AML-193 (cell line): ENCODE data around the gene MACF1.
A peak's percentile ranks its signal among the peaks of the same experiment; 100 is the strongest.
"Not testable (repeated sequence)": the region's sequence is repeated elsewhere in the genome, so short reads cannot be mapped to it uniquely, and the experiment has no call there.

ENCODE experiments used
- DNase-seq, 2 experiments: peaks; one replicate each; lab custom pipeline; 2025; lab: John Stamatoyannopoulos, UW

Gene MACF1

DNA sequence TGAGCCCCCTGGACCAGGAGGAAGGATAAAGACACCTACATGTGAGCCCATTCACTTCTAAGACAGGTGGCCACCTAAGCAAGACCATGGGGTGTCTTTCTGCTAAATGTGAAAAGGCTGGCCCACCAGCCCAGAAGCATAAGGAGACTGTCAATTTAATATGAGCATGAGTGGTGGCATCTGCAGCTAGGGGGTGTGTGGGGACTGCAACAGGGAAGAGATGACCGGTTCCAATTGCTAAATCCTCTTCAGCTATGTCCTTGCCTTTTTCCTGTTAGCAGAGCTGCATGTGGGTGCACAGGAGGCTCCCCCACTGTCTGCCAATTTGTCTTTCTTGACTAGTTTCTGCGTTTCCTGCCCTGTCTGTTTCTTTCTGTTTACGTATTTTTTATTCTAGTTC, 264.7 kb downstream of the MACF1 start:
- DNase-seq, result no peak

DNA sequence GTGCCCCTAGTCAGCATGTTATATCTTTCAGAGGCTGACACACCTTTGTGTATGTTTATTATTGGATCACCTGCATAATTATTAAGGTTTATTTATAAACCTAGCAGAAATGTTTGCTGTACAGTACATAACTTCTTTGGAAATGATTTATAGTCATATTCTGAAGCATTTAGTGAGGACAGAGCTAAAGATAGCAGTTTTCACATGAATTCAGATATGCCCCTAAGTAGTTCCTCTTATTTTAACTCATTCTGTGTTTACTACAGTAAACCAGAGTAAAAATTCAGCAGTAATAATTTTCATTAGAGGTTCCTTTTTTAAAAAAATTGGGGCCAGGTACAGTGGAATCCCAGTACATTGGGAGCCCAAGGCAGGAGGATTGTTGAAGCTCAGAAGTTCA, 265.5 kb downstream of the MACF1 start:
- no peak for DNase-seq

DNA sequence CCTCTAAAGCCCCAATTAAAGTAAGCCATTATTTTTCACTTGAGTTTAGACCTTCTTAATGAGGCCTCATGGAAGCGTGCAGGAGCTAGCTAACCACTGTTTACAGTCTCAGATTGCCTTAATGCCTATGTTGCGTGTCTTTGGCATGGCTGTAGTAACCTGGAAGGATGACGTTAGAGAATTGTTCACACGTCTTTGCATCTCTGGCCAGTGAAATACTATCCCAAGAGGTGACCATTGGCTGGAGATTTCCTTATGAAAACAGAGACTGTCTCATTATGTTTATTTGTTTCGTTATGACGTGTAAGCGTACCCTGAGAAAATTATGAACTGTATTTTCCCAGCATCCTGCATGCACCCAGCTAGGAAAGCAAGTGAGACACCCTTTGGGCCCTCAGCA, 268.3 kb downstream of the MACF1 start:
- no peak for DNase-seq

DNA sequence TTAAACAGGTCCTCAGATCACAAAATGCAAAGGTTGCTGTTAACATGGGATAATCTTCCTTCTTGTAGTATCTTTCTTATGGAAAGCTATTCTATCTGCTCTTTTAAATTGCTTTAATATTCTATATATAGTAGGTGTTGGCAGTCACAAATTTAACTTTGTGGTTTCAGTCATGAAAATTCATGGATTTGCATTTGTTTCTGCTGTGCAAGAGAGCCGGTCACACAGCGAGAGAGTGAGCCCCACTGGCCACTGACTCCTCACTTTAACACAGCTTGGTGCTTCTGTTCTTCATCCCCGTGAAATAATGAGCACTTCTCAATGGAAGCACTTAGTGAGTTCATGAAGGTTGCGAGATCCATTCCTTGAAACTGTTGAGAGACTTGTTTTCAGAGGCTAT, 268.8 kb downstream of the MACF1 start:
- DNase-seq, result no peak

DNA sequence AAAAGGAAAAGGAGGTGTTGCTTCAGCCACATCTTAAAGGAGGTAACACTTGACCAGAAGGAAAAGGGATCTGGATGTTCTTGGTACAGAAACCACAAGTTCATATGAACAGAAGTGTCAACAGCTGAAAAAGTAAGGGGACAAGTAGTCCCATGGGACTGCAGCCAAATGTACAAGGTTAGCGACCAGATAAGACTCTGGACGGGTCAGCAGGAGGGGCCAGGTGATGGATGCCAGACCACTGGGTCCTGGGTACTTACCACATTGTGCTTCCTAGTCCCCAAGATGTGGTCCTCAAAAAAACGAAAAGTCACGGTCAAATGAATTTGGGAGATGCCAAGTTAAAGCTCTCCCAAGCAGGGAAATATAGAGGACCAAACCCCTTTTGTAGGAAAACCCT, 270.3 kb downstream of the MACF1 start:
- DNase-seq, result no peak

DNA sequence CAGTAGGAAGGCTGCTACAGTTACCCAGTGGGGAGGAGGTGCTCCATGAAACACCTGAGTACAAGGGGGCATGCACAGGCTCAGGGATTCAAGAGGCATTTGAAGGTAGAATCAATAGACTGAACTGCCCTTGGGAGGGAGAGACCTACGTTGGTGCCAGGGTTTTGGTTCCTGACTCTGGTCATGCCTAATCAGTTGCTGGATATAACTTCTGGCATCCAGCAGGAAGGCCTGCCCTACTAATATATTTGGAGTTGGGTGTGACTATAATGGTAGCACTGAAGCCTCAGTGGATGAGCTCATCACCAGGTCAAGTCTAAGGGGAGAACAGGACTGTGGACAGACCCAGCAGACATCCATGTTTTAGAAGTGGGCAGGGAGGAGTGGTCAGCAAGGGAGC, 271.1 kb downstream of the MACF1 start:
- DNase-seq, result not testable (repeated sequence)

DNA sequence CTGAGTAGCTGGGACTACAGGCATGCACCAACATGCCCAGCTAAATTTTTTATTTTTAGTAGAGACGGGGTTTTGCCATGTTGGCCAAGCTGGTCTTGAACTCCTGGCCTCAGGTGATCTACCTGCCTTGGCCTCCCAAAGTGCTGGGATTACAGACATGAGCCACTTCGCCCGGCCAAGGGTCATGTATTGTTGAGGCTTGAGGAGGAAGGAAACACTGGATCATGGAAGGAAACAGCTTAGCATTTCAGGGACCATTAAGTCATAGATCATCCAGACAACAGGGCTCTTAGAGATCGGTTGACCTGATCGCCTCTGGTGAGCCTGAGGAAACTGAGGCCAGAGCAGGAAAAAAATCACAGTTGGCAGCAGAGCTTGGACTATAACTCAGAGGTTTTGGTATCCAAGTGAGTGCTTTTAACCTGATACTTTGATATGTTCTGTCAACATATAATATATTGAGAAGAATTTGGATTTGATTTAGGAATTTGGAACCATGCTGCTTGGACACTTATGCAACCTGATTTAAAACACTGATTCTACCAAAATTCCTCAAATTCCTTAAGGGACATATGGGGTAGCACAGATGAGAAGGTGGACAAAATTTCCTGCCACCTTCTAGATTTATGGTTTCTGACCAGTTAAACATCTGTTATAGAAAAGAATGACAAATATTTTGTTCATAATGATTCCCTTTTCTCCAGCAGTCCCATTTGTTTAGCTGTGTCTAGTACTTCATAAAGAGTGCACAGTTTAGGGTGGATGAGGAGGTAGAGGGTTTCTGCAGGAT, 273.8 kb downstream of the MACF1 start:
- no peak for DNase-seq

DNA sequence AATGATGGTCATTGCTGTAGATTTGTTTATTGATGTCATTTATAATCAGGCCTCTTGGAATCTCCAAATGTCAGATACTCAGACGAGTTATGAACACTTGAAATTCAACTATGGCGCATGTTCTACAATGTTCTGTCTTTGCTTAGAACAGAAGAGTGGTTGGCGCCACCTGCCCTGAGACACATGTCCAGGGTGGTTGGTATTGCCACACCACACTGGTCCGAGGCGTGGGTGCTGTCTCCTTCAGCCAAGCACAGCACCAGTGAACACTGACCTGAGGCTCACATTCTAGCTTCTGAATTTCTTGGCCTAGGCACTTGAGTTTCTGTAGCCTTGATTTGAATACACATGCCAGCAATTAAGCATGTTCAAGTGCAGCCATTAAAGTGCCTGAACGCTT, 276.8 kb downstream of the MACF1 start:
- DNase-seq, result no peak

DNA sequence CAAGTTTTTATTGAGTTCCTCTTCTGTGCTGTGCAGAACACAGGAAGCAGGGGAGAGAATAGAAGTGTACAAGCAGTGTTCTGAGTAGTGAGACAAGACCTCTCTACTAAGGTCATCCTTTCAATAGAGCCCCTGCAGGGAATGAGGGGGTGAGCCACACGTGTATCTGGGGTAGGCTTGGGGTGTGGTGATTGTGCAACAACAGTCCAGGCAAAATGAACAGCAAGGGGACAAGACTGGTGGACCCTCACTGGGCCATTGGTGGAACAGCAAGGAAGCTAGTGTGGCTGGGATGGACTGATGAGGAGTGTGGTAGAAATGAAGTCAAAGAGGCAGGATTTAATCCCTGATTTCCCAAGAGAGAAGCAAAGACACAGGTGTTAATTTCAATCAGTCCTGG, 278.8 kb downstream of the MACF1 start:
- no peak for DNase-seq

DNA sequence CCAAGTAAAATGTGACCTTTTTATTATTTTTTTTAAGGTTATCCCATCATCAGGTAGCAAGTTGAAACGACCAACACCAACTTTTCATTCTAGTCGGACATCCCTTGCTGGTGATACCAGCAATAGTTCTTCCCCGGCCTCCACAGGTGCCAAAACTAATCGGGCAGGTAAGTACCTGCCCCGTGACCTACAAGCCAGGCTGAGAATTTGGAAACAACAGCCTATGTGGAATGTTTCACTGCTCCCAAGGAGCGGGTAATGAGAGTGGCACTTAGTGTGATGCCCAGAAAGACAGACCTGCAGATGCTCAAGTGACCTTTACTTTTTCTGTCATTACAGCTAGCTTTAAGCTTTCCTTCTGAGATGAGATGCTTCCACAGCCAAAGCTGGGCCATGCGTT, 280.1 kb downstream of the MACF1 start:
- no peak for DNase-seq

DNA sequence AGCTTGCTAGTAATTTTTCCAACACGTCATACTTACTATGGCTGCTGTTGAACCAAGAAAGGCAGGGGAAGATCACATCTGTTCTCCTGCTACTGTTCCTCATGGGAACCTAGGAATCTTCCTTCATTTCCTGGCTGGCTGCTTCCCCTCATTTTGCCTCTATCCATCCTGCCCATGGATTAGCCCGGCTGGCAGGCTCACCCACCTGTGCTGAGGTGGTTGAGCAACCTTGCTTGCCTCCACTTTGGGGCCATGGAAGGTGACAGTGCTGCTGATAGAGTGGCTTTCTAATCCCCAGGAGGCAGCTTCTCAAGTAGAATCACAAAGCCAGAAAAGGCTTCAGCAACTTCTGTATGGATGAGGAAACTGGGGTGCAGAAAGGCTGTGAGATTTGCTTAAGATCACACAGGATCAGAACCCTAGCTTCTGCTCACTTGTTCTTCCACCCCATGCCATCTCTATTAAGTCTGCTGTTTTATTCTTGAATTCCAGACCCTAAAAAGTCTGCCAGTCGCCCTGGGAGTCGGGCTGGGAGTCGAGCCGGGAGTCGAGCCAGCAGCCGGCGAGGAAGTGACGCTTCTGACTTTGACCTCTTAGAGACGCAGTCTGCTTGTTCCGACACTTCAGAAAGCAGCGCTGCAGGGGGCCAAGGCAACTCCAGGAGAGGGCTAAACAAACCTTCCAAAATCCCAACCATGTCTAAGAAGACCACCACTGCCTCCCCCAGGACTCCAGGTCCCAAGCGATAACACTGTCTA, 280.7 kb downstream of the MACF1 start:
- no peak for DNase-seq

DNA sequence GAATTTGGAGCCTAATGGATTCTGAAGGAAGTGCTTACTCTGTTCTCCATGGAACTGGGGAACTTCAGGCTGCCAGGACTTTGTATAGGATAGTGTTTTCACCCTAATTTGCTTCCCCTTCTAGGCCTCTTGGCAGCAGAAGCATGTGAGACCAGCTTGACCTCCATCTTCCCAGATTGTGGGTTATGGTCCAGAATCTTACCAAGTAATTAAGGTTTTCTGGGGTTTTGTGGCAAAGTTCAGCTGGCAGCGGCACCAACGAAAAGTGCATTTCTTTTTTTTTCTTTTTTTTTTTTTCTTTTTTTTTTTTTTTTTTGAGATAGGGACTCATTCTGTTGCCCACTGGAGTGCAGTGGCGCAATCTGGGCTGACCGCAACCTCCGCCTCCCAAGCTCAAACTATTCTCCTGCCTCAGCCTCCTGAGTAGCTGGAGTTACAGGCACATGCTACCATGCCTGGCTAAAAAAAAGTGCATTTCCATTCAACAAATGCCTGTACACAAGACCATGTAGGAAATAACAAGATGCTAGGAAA, 283.6 kb downstream of the MACF1 start:
- no peak for DNase-seq

DNA sequence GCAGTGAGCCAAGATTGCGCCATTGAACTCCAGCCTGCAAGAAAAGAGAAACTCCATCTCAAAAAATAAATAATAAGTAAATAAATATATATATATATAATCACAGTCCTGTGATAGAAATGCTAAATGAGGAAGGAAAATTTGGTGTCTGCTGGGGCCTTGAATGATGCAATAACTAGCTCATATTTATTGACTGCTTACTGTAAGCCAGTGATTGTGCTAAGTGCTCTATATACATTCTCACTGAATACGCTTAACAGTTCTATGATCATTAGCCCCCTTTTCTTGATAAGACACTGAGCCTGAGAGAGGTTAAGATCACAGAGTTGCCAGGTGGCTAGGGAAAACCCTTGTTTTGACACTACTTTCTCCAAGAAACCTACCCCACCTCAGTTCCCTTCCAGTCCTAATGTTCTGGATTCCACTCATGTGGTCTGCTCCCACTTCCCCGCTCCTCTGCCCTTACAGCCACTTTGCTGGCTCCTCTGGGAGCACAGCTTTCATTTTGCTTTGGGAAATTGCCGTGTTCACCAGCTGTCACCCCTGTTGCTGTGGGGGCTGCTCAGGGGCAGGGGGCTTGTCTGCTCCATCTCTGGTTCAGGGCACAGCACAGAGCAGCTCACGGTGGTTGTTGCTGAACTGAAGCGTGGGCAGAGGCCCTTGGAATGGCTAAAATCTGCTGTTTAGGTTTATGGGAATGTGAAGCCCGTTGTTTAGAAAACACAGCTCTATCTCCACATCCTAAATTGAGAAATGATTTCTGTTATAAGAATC, 284.5 kb downstream of the MACF1 start:
- peak; percentile 31 to 41 for DNase-seq

DNA sequence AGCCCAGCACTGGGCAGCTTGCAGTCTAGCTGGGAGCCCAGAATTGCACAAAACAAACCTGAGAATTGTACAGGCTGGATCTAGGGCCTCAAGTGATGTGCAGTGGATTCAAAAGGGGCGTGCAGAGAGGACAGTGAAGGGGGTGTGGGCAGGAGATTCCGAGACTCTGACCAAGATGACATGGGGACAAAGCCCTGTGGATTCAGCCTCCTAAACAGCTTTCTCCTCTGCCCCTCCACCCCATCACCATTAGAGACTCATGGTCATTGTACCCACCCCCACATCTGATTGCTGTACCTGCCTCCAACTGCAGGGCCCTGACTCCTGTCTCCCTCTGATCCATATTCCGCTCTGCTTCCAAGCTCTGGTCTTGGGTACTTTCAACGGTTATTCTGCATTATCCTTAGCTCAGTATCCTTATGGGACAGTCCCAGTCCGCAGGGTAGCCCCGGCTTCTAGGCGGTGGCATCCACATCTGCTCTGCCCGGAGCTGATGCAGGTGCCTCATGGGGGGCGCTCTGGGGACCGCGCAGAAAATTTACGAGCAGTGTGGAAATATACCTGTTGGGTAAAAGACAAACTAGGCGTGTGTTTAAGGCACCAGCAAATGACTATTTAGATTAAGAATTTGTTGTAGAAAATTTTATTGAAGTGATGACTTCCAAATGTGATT, 285.2 kb downstream of the MACF1 start:
- DNase-seq, result no peak

DNA sequence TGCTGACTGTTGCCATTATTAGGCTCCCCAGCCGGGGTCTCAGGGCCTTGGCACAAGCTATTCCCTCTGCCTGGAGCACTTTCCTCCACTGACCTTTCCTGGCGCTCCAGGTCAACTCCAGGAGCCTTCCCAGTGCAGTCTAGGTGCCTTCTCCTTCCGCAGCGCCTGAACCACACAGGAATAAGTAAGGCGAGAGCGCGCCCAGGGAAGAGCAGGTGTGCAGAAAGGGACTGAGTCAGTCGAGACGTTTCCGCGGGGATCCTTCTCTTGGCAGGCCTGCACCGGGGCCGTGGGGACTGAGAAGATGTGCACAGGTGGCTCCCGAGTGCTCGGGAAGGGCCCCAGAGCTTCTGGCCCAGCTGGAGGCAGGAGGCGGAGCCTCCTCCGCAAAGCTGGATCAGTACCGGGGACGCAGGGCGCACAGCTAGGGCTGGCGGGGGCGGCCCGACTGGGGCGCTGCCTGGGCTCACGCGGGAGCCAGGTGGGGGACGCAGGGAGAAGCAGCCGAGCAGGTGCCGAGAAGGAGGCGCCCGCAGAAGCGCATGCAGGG, 286.2 kb downstream of the MACF1 start:
- no peak for DNase-seq

DNA sequence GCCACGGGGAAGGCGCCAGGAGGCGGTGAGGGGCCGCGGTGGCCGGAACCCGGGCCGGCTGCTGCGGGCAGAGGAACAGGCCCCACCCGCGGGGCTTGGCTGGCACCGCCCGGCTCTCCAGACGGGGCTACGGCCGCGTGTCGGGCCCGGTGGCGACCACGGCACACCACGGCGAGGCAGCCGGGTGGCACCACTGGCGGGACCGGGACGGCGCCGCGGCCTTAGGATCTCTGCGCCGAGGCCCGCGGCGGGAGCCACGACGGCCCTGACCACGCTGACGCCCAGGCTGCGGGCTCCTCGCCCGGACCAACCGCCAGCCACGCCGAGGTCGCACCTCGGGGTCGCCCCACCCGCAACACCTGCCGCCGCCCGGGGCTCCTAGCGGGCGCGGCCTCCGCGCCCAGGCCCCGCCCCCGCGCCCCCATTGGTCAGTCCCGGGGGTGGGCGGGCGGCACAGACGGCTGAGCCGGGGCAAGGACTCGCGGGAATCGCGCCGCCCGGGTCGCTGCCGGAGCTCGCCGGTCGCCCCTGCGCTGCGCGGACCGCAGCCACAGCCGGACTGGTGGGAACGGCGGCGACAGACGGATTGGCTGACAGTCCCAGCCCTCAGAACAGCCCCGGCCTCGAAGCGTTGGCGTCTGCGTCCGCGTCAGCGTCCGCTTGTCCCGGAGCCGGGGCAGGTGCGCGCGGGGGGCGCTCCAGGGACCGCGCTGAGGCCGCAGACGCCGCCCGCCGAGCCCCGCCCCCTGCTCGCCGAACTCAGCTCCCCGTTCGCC, 286.8 kb downstream of the MACF1 start, which contains the start of gene BMP8A:
BMP8A (plus strand) TSS at position 491 of the 776 bp plus-strand sequence. CDS start 356 bp downstream, outside the sequence.
- DNase-seq, result peak in 1 of 2 experiments; percentile 30

DNA sequence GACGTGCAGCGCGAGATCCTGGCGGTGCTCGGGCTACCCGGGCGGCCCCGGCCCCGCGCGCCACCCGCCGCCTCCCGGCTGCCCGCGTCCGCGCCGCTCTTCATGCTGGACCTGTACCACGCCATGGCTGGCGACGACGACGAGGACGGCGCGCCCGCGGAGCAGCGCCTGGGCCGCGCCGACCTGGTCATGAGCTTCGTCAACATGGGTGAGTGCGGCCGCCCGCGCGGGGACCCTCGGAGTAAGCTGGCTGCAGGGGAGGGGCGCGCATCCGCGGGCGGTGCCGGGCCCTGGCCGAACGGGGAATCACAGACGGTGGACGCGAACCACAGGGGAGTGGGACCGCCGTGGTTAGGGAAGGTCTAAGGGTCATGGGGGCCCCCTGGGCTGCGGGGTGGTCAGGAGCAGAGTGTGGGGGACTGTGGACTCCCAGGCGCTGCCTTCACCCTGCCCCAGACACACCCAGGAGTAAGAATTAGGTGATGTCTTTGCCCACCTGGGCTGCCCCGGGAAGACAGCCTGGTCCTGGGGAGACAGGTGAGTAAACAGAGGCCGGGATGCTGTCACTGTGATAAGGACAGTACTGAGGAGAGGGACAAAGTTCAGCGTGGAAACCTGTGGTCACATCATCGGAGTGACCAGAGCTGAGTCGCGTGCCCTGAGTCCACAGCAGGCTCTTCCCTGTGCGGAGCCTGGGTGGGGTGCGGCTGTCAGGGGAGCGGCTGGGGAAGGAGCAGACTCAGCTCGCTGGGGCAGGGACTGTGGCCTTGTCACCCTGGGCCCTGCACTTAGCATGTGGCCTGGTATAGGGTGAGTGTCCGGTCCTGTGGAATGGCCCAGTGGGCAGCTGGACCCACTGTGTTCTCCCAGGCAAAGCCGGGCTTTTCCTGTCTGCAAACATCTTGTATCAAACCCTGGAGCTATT, 287.9 kb downstream of the MACF1 start:
- not testable (repeated sequence) for DNase-seq

DNA sequence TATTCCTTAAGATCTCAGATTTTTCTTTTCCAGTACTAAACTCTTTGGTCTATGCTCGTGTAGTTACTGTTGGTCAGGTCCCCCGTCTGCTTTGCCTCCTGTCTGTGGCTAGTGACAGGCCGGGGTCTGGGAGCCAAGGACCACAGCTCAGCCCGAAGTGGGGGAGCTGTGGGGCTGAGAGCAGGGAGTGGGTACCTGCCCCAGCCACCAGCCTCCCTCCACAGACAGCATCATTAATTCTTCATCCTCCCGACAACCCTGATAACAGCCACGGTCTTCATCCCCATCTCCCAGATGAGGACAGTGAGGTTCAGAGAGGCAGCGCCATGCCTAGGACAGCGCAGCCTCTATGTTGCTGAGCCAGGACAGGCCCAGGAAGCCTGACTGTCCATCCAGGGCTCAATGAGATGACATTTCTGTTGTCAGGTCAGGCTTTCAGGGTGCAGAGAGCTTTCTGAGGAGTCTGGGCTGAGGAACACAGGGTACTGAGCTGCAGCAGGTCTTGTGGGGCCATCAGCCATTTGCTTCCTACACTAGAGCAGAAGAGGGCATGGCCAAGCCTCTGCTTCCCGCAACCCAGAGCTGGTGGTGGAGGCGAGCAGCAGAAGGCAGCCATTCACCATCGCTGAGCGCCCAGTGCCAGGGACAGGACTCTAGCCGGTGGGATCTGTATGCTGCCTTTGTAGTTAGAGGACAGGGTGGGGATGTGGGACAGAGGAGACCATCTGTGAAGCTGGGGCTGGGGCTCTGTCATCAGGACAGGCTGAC, 288.7 kb downstream of the MACF1 start:
- DNase-seq, result not testable (repeated sequence)
